Activated CD4-positive, alpha-beta T cell treated with anti-CD3 and anti-CD28 coated beads for 1 hour (primary cell): ENCODE data around the gene SLC35F3.
"Not testable (repeated sequence)": the region's sequence is repeated elsewhere in the genome, so short reads cannot be mapped to it uniquely, and the experiment has no call there.

Experiments used
- DNase-seq: peaks from one replicate; pipeline ENCODE4 v3.0.0-alpha.2; 2020

SLC35F3 gene

GRCh38 chr1:234111458-234112142 is 207.1 kb downstream of the SLC35F3 start:
- DNase-seq, result no peak

DNA sequence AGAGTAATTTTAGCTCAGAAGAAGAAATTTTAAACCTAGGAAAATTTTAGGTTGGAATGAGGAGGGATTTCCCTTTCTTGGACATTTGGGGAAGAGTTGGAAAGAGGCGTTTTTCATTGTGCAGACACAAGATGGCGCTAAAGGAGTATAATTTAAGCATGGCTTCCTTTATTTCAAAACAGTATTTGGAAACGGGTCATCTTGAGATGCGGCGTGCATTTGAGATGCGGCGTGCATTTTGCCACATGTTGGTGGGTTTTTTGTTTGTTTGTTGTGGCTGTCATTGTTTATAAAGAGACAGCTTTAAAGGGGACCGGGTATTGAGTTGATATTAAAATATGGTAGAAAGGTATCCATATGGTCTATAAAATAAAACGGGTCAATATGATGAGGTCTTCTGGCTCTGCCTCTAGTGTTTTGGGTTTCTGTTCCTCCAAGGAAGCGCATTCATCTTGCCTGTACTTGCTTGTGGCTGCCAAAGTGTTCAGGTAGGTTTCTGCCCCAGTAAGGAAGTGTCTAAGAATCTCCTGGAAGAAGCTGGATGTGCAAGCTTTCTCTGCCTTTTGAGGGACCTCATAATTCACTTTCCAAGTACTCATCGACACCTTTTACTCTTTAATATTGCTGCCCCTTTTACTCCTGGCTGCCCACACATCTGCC is 210.3 kb downstream of the SLC35F3 start:
- no peak for DNase-seq

DNA sequence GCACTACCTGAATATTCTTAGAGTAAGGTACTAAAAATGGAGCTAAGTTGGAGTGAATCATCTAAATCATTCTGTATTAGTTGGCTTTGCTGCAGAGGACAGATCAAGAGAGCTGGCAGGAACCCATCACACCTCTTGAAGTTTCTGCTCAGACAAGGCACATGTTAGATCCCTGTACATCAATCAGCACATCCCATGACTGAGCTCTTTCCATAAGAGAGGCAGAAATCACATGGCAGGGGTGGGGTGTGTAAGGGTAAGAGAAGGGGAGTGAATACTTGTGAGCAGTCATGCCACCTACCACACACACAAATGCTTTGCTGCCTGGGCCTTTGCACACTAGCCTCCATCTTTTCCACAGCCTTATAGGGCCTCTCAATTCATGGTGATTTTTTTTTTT is 214.4 kb downstream of the SLC35F3 start:
- no peak for DNase-seq

DNA sequence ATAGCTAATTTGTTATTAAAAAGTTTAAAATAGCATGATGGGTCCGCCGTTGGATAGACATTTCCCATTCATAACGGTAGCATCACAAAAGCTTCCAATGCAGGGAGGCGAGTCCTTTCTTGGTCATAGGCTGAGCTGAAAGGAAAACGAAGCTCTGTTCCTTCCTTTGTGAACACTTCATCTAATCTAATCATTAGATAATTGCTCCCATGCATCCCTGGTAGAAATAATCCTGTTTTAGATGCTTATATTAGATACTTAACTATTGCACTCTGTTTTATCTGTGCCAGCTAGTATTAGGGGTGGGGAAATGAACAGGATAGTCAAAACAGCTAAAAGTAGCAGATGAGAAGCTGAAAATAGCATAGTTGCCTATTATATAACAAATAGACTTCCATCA is 215.0 kb downstream of the SLC35F3 start:
- no peak for DNase-seq

DNA sequence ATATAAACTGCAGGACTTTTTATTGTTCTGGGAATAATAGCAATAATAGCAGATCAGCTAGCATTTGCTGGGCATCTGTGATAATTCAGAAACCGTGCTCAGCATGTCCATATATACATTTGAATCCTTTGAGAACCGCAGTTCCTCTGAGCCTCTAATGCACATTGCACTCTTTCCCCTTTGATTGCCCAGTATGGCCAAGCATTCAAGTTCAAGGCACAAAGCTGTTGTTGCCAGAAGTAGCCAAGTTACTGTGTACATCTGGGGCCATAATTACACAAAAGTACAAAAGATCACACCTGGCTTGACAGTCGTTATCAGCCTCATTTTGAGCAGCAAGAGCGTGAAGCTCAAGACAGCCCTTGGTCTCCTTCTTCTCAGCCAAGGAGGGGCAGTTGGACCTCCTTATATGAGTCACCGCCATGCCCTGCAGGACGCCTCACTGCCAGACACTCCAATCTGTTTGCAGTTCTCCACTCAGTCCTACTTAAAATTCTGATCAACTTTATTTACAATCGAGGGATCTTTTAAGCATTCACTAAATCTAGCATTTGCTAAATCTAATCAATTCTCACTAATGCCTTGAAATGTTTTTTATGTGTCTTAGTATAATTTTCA is 216.0 kb downstream of the SLC35F3 start:
- DNase-seq, result no peak

- not testable (repeated sequence) for DNase-seq
These were observed 217.2 kb downstream of the SLC35F3 start for GRCh38 chr1:234121659-234122058.

DNA sequence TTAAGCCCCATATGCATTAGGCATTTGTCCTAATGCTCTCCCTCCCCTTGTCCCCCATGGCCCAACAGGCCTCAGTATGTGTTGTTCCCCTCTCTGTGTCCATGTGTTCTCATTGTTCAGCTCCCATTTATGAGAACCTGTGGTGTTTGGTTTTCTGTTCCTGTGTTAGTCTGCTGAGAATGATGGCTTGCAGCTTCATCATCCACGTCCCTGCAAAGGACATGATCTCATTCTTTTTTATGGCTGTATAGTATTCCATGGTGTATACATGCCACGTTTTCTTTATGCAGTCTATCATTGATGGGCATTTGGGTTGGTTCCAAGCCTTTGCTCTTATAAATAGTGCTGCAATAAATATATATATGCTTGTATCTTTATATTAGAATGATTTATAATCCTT is 218.1 kb downstream of the SLC35F3 start:
- not testable (repeated sequence) for DNase-seq

DNA sequence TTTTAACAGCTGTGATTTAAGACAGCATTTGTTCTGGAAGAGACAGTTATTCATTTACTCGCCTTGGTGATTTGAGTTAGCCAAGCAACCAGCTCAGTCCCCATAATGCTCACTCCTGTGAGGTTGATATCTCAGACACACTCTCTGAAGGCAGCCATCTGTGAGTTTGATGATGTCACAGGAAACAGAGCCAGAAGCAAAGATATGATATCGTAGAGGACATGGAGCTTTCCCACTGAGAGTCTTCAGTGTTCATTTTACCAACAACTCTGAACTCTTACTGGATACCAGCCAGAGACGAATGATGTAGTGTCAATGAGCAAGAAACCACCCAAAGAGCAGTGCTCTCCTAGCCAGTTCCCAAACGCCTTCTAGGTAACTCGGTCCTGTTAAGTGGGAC is 219.4 kb downstream of the SLC35F3 start:
- DNase-seq, result no peak

- DNase-seq, result no peak
These were observed 220.8 kb downstream of the SLC35F3 start for GRCh38 chr1:234125283-234125682.

GRCh38 chr1:234125714-234126113 is 221.2 kb downstream of the SLC35F3 start:
- no peak for DNase-seq

- DNase-seq, result no peak
These were observed 222.7 kb downstream of the SLC35F3 start for GRCh38 chr1:234127026-234127671.

- no peak for DNase-seq
These were observed 228.3 kb downstream of the SLC35F3 start for GRCh38 chr1:234132795-234133194.

- no peak for DNase-seq
These were observed 230.4 kb downstream of the SLC35F3 start for GRCh38 chr1:234134878-234135277.

GRCh38 chr1:234135501-234135900 is 231.0 kb downstream of the SLC35F3 start:
- DNase-seq, result no peak

DNA sequence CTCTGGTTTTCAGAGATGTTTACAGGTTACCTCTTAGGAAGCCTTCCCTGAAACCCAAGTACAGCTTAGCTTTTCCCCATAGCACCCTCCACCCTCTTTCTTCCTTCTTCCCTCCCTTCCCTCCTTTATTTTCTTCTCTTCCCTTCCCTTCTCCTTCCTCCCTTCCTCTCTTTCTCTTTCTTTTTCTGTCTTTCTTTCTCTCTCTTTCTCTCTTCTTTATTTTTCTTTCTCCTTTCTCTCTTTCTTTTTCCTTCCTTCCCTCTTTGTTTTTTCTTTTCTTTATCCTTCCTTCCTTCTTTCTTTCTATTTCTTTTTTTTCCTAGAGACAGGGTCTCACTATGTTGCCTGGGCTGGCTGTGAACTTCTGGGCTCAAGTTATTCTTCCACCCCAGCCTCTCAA is 231.6 kb downstream of the SLC35F3 start:
- DNase-seq, result no peak

DNA sequence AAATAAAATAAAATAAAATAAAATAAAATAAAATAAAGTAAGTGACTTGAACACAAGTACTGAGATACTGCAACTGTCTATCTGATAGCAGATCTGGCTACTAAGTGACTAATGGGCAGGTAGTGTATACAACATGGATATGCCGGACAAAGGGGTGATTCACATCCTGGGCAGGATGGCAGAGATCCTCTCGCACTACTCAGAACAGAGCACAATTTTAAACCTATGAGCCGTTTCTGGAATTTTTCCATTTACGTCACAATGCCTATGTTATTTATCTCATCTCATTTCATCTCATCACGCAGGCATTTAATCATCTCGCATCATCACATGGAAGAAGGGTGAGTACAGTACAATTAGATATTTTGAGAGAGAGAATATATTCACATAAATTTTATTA is 235.5 kb downstream of the SLC35F3 start:
- no peak for DNase-seq

DNA sequence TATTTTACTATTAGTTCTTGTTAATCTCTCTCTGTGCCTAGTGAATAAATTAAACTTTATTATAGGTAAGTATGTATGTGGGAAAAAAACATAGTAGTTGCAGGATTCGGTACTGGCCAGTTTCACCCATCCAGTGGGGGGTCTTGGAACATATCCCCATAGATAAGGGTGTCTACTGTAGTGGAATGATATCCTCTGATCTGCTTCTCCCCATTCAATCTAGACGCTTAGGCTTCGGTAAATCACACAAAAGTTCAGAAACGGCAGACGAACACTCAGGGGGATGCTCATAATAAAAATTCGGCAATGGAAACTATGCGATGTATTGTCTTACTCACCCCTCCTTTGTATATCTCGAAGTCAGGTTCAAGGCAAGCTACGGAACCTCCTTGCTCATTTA is 235.9 kb downstream of the SLC35F3 start:
- no peak for DNase-seq

GRCh38 chr1:234141006-234141405 is 236.5 kb downstream of the SLC35F3 start:
- DNase-seq, result no peak

GRCh38 chr1:234143681-234144080 is 239.2 kb downstream of the SLC35F3 start:
- DNase-seq, result no peak

- no peak for DNase-seq
These were observed 240.4 kb downstream of the SLC35F3 start for GRCh38 chr1:234144901-234145300.

- DNase-seq, result no peak
These were observed 243.9 kb downstream of the SLC35F3 start for GRCh38 chr1:234148350-234148749.

DNA sequence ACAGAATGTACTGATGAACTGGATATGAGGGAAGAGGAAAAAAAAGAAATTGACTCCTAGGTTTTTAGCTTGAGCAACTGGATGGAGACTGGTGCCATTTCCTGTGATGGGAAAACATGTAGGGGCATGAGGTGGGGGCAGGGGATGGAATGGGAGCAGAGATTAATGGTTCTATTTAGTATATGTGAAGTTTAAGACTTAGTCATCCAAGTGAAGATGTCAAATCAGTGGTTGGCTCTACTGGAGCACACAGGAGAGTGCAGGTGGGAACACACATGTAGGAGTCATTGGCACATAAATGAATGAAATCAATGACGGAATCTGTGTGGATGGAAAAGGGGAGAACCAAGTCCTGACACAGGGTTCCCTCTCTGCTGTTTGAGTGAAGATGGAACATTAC is 244.3 kb downstream of the SLC35F3 start:
- no peak for DNase-seq

- no peak for DNase-seq
These were observed 244.7 kb downstream of the SLC35F3 start for GRCh38 chr1:234149217-234149616.

DNA sequence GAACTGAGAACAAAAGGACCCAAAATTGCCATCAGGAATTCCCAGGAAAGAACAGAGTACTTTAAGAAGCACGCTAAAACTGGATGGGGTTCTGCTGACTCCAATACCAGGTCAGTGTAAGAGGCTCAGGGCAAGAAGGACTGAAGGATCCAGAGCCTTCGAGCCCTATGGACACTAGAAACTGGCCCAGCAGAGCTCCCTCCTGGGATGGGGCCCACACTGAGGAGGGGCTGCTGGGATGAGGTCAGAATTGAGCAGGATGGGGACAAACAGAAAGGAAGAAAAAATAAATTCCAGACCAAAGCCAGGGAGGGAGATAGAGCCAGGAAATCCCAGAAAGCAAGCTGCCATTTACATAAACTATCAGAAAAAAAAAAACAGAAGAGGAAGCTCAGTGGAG is 246.4 kb downstream of the SLC35F3 start:
- DNase-seq, result no peak
